Measurements from ENCODE around the gene TNNC2. TPM values are rescaled to one million over a fixed set of nuclear protein-coding genes. Genes with fewer than 3 reads are reported as not detected.
"Not testable (repeated sequence)": the region's sequence is repeated elsewhere in the genome, so short reads cannot be mapped to it uniquely, and the experiment has no call there.

The TNNC2 gene
- total RNA-seq, 4 donors from 2014 or later, result 2,919 to 3,968 (median 3,006) TPM

GRCh38 chr20:45798935-45799642 is 28.0 kb downstream of the TNNC2 start:
- Histone ChIP-seq H3K4me1 (peaks cover 28 to 32% of the 10 kb centered on the region in 2 donors), H3K27ac (peak overlapping the region; percentile 73 to 80 (median 76)), H3K27me3 (no peaks in the 10 kb centered on the region), H3K9me3 (no peaks in the 10 kb centered on the region), H3K36me3 (peaks cover 3 to 49% of the 10 kb centered on the region in 2 donors), H3K4me3 (no peak overlapping the region)
- peak; percentile 53 to 70 (median 64) for TF ChIP-seq CTCF (IDR thresholded peaks at IDR 0.05 in 4 of 5, conservative IDR thresholded peaks at IDR 0.05 in 1 of 5)
- TF ChIP-seq POLR2A (IDR thresholded peaks at IDR 0.05), result no peak
- ATAC-seq (peak; percentile 34 to 56), DNase-seq (peak; percentile 51 to 67)
- in situ Hi-C loops (cut with MboI; ENCODE audit: low sequenced_read_pairs in 4 of 4) (loop anchor here in 1 of 4 donors (10.0 kb wide), 2 partner anchors 86 to 166 kb away; partner anchors contain the start of genes SPATA25 and ZSWIM1), intact Hi-C loops (cut with DNase I; ENCODE audit: low total_unique reads) (loop anchor here (1.0 to 10.0 kb wide), 5 partner anchors 34 to 1074 kb away; partner anchors contain the start of genes ACOT8, SNX21 and ZSWIM3)

GRCh38 chr20:45797955-45798354 is 29.2 kb downstream of the TNNC2 start:
- Histone ChIP-seq H3K4me1 (peaks cover 35 to 36% of the 10 kb centered on the region in 2 donors), H3K36me3 (peaks cover 3 to 44% of the 10 kb centered on the region in 2 donors), H3K27ac (peak overlapping the region; percentile 73 to 80 (median 76))
- in situ Hi-C loops (cut with MboI; ENCODE audit: low sequenced_read_pairs in 4 of 4), result loop anchor here in 1 of 4 donors (10.0 kb wide), 2 partner anchors 87 to 167 kb away; partner anchors contain the start of genes SPATA25 and ZSWIM1
- not testable (repeated sequence) for H3K4me3 ChIP-seq, H3K27me3 ChIP-seq, ATAC-seq, DNase-seq, H3K9me3 ChIP-seq
- intact Hi-C loops (cut with DNase I; ENCODE audit: low total_unique reads), result loop anchor here (2.0 to 10.0 kb wide), 6 partner anchors 29 to 1073 kb away; partner anchors contain the start of genes ACOT8, SNX21, TNNC2 and ZSWIM3

- DNase-seq, H3K4me3 ChIP-seq, H3K9me3 ChIP-seq, ATAC-seq, H3K27me3 ChIP-seq: not testable (repeated sequence)
- H3K4me1 ChIP-seq, result peaks cover 39 to 40% of the 10 kb centered on the region in 2 donors
- in situ Hi-C loops (cut with MboI; ENCODE audit: low sequenced_read_pairs in 4 of 4), result loop anchor here in 1 of 4 donors (10.0 kb wide), 2 partner anchors 87 to 167 kb away; partner anchors contain the start of genes SPATA25 and ZSWIM1
- H3K36me3 ChIP-seq, result peaks cover 3 to 40% of the 10 kb centered on the region in 2 donors
- H3K27ac ChIP-seq, result peak overlapping the region; percentile 94 to 100 (median 97)
- intact Hi-C loops (cut with DNase I; ENCODE audit: low total_unique reads), result loop anchor here (2.0 to 10.0 kb wide), 4 partner anchors 29 to 1073 kb away; partner anchors contain the start of gene TNNC2
Observed at GRCh38 chr20:45797510-45797909, 29.6 kb downstream of the TNNC2 start.

GRCh38 chr20:45796337-45797065 is 30.6 kb downstream of the TNNC2 start:
- intact Hi-C loops (cut with DNase I; ENCODE audit: low total_unique reads), result loop anchor here (2.0 to 10.0 kb wide), 4 partner anchors 30 to 1072 kb away; partner anchors contain the start of gene TNNC2
- H3K36me3 ChIP-seq, result peaks cover 0 to 30% of the 10 kb centered on the region in 2 donors
- in situ Hi-C loops (cut with MboI; ENCODE audit: low sequenced_read_pairs in 4 of 4), result loop anchor here in 1 of 4 donors (10.0 kb wide), 2 partner anchors 88 to 168 kb away; partner anchors contain the start of genes SPATA25 and ZSWIM1
- H3K4me3 ChIP-seq, result peak overlapping the region in 3 of 4 donors; percentile 22 to 34 (median 27)
- ATAC-seq (peak; percentile 89 to 92), DNase-seq (peak; percentile 82 to 84)
- H3K9me3 ChIP-seq, result no peaks in the 10 kb centered on the region
- peak overlapping the region; percentile 94 to 100 (median 97) for H3K27ac ChIP-seq
- H3K27me3 ChIP-seq, result no peaks in the 10 kb centered on the region
- TF ChIP-seq POLR2A (IDR thresholded peaks at IDR 0.05) (peak; percentile 38 to 63), CTCF (IDR thresholded peaks at IDR 0.05 in 4 of 5, conservative IDR thresholded peaks at IDR 0.05 in 1 of 5) (no peak)
- peaks cover 39 to 42% of the 10 kb centered on the region in 2 donors for H3K4me1 ChIP-seq

- intact Hi-C loops (cut with DNase I; ENCODE audit: low total_unique reads), result loop anchor here (5.0 to 10.0 kb wide), 3 partner anchors 295 to 1068 kb away; partner anchors contain the start of genes NCOA5 and SYS1
- peaks cover 0 to 22% of the 10 kb centered on the region in 2 donors for H3K36me3 ChIP-seq
- ATAC-seq (no peak), DNase-seq (no peak)
- peak overlapping the region; percentile 82 to 100 (median 97) for H3K4me3 ChIP-seq
- no peak for TF ChIP-seq CTCF (IDR thresholded peaks at IDR 0.05 in 4 of 5, conservative IDR thresholded peaks at IDR 0.05 in 1 of 5)
- TF ChIP-seq POLR2A (IDR thresholded peaks at IDR 0.05), result no peak
- H3K4me1 ChIP-seq, result peaks cover 21 to 33% of the 10 kb centered on the region in 2 donors
- H3K9me3 ChIP-seq, result no peaks in the 10 kb centered on the region
- H3K27me3 ChIP-seq, result no peaks in the 10 kb centered on the region
- in situ Hi-C loops (cut with MboI; ENCODE audit: low sequenced_read_pairs in 4 of 4), result loop anchor here in 1 of 4 donors (10.0 kb wide), 2 partner anchors 92 to 172 kb away; partner anchors contain the start of genes SPATA25 and ZSWIM1
- H3K27ac ChIP-seq, result peak overlapping the region; percentile 94 to 100 (median 97)
Observed at GRCh38 chr20:45792317-45793118, 34.6 kb downstream of the TNNC2 start.
